ENCODE data around the gene POLDIP2. TPM values are rescaled to one million over a fixed set of nuclear protein-coding genes. Genes with fewer than 3 reads are reported as not detected.

Gene POLDIP2
- total and polyA plus RNA-seq, 2 of the 4 experiments (the other 2 are of a cell fraction) = 66.7 to 77.8 TPM

DNA sequence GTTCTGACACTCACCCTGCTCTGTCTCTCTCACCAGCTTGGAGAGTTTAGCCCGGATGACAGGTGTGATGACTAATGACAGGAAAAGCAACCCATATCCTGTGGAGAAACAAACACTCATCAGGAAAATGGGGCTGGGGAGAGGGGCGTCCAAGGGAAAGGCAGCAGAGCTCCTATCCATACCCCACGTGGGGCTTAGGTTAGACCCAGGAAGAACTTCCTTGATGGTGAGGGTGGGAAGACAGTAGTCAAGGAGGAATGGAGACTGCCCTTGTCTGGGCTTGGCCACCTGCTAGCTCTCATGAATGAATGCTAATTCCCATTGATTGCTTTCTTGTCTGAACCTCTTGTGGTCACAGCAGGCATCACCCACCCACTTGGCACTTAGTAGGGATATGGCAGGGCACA, 44.9 kb upstream of the POLDIP2 start:
- Histone ChIP-seq H3K14ac (replicated peaks; ENCODE audit: low read depth, low read length) (no peak overlapping the region), H4K8ac (ENCODE audit: low read depth in 2 of 2, low read length in 2 of 2) (no peak overlapping the region), H3K56ac (ENCODE audit: extremely low read depth, insufficient read depth, low read length) (no peak overlapping the region), H3K4ac (ENCODE audit: low read depth, low read length) (no peak overlapping the region), H4K91ac (ENCODE audit: insufficient read depth, low read depth, low read length) (no peak overlapping the region), H2BK120ac (ENCODE audit: low read depth, low read length) (no peak overlapping the region), H3K9me1 (ENCODE audit: insufficient read depth, low read length) (peaks cover 27% of the 10 kb centered on the region), H4K5ac (ENCODE audit: low read depth, low read length) (no peak overlapping the region), H2AFZ (replicated peaks; ENCODE audit: low read length, poor library complexity) (no peak overlapping the region), H3K9ac (ENCODE audit: low read depth, low read length) (no peak overlapping the region), H3K27me3 (ENCODE audit: control insufficient read depth, insufficient read depth, low read length) (no peaks in the 10 kb centered on the region), H3K79me1 (ENCODE audit: low read depth in 1 of 2, low read length in 2 of 2) (no peaks in the 10 kb centered on the region), H2AK9ac (replicated peaks; ENCODE audit: low read depth, low read length, poor library complexity) (no peak overlapping the region), H3K4me3 (ENCODE audit: insufficient read depth, low read depth, low read length) (no peak overlapping the region), H2BK5ac (ENCODE audit: low read depth, low read length, poor library complexity, severe bottlenecking) (no peak overlapping the region), H2BK15ac (ENCODE audit: low read depth, low read length) (no peak overlapping the region), H2BK20ac (ENCODE audit: low read depth, low read length) (no peak overlapping the region), H4K20me1 (ENCODE audit: insufficient read depth, low read length) (no peaks in the 10 kb centered on the region), H3K4me2 (ENCODE audit: low read depth, low read length) (no peak overlapping the region), H3K9me3 (ENCODE audit: control insufficient read depth, insufficient read depth, low read length) (no peaks in the 10 kb centered on the region), H2AK5ac (ENCODE audit: low read depth, low read length) (no peak overlapping the region), H3K23ac (ENCODE audit: low read depth, low read length) (no peak overlapping the region), H3K27ac (ENCODE audit: insufficient read depth, low read length) (no peak overlapping the region), H3K18ac (ENCODE audit: low read depth, low read length) (no peak overlapping the region), H3K4me1 (ENCODE audit: control insufficient read depth, insufficient read depth, low read length) (peaks cover 3% of the 10 kb centered on the region), H3K36me3 (ENCODE audit: control insufficient read depth, insufficient read depth, low read length) (peaks cover 14% of the 10 kb centered on the region)
- dilution Hi-C loops (cut with HindIII; ENCODE audit: low sequenced_read_pairs, unreplicated experiment) (no loop called here), in situ Hi-C loops (cut with MboI; ENCODE audit: low sequenced_read_pairs) (no loop called here), intact Hi-C loops (cut with micrococcal nuclease) (loop anchor here (10.0 kb wide), 1 partner anchor 143 kb away; no protein-coding TSS in a partner anchor)
- ATAC-seq (ENCODE audit: low read depth) (no peak), DNase-seq (no peak)
- no CpG with 5 or more reads among the region's 3 CpGs for WGBS, 2 experiments (ENCODE audit: extremely low coverage in 2 of 2, insufficient read length in 1 of 2)
- ChIA-PET POLR2A (ENCODE audit: unreplicated experiment) (no interaction called here), CTCF (no interaction called here)
- TF ChIP-seq CEBPB (IDR thresholded peaks at IDR 0.05; ENCODE audit: low read depth, low read length) = no peak
- TF ChIP-seq, protein P1, sequence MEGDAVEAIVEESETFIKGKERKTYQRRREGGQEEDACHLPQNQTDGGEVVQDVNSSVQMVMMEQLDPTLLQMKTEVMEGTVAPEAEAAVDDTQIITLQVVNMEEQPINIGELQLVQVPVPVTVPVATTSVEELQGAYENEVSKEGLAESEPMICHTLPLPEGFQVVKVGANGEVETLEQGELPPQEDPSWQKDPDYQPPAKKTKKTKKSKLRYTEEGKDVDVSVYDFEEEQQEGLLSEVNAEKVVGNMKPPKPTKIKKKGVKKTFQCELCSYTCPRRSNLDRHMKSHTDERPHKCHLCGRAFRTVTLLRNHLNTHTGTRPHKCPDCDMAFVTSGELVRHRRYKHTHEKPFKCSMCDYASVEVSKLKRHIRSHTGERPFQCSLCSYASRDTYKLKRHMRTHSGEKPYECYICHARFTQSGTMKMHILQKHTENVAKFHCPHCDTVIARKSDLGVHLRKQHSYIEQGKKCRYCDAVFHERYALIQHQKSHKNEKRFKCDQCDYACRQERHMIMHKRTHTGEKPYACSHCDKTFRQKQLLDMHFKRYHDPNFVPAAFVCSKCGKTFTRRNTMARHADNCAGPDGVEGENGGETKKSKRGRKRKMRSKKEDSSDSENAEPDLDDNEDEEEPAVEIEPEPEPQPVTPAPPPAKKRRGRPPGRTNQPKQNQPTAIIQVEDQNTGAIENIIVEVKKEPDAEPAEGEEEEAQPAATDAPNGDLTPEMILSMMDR (conservative IDR thresholded peaks at IDR 0.05; ENCODE audit: low read depth, low read length) = no peak
- no peak for TF ChIP-seq MXI1 (IDR thresholded peaks at IDR 0.05; ENCODE audit: borderline replicate concordance, low read depth, low read length)
- no peak for TF ChIP-seq RFX5 (IDR thresholded peaks at IDR 0.05; ENCODE audit: low read depth, low read length)
- no peak for TF ChIP-seq POLR2A (IDR thresholded peaks at IDR 0.05; ENCODE audit: low read depth, low read length)
- TF ChIP-seq RCOR1 (IDR thresholded peaks at IDR 0.05; ENCODE audit: insufficient replicate concordance, low read length) = no peak
- TF ChIP-seq NFE2L2 (IDR thresholded peaks at IDR 0.05; ENCODE audit: low read depth, low read length) = no peak
- no peak for TF ChIP-seq MAFK (IDR thresholded peaks at IDR 0.05; ENCODE audit: low read depth, low read length)
- TF ChIP-seq, protein P2, sequence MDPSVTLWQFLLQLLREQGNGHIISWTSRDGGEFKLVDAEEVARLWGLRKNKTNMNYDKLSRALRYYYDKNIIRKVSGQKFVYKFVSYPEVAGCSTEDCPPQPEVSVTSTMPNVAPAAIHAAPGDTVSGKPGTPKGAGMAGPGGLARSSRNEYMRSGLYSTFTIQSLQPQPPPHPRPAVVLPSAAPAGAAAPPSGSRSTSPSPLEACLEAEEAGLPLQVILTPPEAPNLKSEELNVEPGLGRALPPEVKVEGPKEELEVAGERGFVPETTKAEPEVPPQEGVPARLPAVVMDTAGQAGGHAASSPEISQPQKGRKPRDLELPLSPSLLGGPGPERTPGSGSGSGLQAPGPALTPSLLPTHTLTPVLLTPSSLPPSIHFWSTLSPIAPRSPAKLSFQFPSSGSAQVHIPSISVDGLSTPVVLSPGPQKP (IDR thresholded peaks at IDR 0.05; ENCODE audit: borderline replicate concordance, low read depth, low read length) = no peak
- no TSS peak for BruUV-seq (replicated peaks)

All from IMR-90 (cell line).